GM06990 (cell line): Measurements from ENCODE around the gene MCOLN2.

Experiments
- DNase-seq: peaks from one replicate; pipeline ENCODE4 v3.0.0-alpha.2; 2011; ENCODE audit not compliant: insufficient read length; ENCODE audit errors: extremely low read depth
- H3K27me3 ChIP-seq: replicated peaks from 2 replicates; pipeline ENCODE4 v1.6.0; 2011; ENCODE audit warnings: low read length; ENCODE audit not compliant: control insufficient read depth, insufficient read depth
- H3K36me3 ChIP-seq: 2 replicates; pipeline ENCODE4 v1.5.1; 2011; ENCODE audit warnings: low read length; ENCODE audit not compliant: control insufficient read depth, insufficient read depth
- H3K4me3 ChIP-seq: replicated peaks from 2 replicates; pipeline ENCODE4 v1.5.1; 2011; ENCODE audit warnings: low read depth, mild to moderate bottlenecking, control low read depth, low read length
- TF ChIP-seq, protein P1 (sequence below): IDR thresholded peaks from 2 replicates; pipeline ENCODE4 v1.5.1; 2011; ENCODE audit warnings: low read length, control low read depth, mild to moderate bottlenecking, inconsistent platforms; ENCODE audit not compliant: insufficient read depth, poor library complexity, severe bottlenecking

Gene MCOLN2

DNA sequence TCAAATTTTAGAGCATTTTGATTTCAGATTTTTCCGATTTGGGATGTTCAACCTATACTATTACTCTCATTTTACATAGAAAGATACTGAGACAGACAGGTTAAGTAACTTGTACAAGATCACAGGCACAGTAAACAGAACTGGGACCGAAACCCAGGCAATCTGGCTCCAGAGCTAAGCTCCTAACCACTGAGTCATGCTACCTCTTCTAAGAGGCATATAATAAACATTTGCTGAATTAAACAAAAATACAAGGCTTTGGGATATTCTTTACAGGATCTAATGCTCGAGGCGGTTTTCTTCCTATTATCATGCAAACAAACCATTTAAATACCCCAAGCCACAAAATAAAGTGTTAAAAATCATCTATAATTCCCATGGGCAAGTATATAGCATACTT, 50.3 kb downstream of the MCOLN2 start:
- H3K36me3 ChIP-seq, result peaks cover 20% of the 10 kb centered on the region
- TF ChIP-seq, protein P1, sequence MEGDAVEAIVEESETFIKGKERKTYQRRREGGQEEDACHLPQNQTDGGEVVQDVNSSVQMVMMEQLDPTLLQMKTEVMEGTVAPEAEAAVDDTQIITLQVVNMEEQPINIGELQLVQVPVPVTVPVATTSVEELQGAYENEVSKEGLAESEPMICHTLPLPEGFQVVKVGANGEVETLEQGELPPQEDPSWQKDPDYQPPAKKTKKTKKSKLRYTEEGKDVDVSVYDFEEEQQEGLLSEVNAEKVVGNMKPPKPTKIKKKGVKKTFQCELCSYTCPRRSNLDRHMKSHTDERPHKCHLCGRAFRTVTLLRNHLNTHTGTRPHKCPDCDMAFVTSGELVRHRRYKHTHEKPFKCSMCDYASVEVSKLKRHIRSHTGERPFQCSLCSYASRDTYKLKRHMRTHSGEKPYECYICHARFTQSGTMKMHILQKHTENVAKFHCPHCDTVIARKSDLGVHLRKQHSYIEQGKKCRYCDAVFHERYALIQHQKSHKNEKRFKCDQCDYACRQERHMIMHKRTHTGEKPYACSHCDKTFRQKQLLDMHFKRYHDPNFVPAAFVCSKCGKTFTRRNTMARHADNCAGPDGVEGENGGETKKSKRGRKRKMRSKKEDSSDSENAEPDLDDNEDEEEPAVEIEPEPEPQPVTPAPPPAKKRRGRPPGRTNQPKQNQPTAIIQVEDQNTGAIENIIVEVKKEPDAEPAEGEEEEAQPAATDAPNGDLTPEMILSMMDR, result no peak
- DNase-seq, result no peak

DNA sequence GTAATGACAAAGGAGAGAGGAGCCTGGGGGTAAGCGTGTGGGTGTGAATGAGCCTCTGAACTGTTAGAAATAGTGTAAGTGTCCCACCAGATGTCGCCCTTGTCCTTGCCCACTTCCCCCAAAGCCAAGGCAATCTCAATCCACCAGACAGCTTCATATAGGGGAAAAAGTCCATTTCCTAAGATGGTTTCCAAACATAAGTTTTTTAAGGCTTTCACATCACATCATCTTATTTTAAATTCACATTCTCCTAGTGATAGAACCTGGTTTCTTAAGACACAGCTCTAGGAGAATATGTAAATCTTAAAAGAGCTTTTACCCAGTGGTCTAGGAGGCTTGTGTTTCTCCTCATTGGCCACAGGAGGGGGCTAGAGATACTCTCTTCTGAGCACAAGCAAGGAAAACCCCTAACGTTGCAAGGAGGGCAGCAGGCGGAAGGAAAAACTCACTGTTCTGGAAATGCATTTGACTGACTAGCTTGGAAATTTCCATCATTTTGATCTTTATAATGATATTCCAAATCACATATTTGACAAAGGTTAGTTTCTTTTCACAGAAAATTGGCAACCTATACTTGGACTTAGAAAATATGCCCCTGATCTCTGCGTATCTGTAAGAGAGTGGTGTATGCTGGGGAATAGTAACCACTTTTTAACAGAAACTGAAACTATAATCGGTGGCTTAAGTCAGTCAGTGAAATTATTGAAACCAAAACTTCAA, 52.0 kb downstream of the MCOLN2 start:
- peak; percentile 76 for DNase-seq
- Histone ChIP-seq H3K27me3 (no peaks in the 10 kb centered on the region), H3K36me3 (peaks cover 15% of the 10 kb centered on the region), H3K4me3 (peak overlapping the region; percentile 16)
- TF ChIP-seq, protein P1, result peak; percentile 73

More for the DNA sequence above, 50.3 kb downstream of the MCOLN2 start:
- no peak overlapping the region for H3K4me3 ChIP-seq
- H3K27me3 ChIP-seq, result no peaks in the 10 kb centered on the region

DNA sequence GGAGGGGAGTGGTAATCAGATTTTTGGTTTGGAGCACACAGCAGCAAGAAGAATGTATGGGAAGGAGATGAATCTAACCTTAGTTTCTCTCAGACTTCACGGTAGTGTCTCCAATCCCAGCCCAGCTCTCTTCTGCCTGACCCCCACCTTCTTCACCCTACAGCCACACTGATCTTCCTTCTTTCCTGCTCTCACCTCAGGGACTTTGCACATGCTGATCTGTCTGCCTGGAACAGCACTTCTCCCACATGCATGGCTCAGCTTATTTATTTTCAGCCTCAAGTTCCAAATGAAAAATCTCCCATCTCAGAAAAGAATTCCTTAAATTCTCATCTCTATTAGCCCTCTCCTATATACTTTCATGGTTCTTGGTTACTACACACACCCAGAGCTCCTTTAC, 55.1 kb downstream of the MCOLN2 start:
- H3K36me3 ChIP-seq, result peaks cover 18% of the 10 kb centered on the region
- no peak for DNase-seq
- no peak overlapping the region for H3K4me3 ChIP-seq
- no peaks in the 10 kb centered on the region for H3K27me3 ChIP-seq
- TF ChIP-seq, protein P1, result no peak

DNA sequence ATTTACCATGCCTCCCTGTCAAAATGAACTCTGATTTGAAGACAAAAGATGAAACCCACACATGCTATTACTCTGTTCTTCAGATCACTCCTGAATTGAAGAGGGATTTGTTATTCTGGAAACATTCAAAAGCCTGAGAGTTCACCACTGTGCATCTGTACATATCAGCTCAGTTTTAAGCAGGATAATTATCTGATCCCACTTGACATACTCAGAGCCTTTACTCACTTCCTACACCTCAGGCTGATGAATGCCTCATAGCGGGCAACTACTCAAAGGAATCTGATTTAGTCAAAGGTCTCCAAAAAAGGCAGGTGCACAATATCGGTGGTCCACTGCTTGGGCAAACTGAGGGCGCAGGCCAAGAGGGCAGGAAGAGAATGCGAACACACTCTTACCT, 56.4 kb downstream of the MCOLN2 start:
- Histone ChIP-seq H3K27me3 (no peaks in the 10 kb centered on the region), H3K36me3 (peaks cover 21% of the 10 kb centered on the region), H3K4me3 (no peak overlapping the region)
- TF ChIP-seq, protein P1, result no peak
- DNase-seq, result no peak

DNA sequence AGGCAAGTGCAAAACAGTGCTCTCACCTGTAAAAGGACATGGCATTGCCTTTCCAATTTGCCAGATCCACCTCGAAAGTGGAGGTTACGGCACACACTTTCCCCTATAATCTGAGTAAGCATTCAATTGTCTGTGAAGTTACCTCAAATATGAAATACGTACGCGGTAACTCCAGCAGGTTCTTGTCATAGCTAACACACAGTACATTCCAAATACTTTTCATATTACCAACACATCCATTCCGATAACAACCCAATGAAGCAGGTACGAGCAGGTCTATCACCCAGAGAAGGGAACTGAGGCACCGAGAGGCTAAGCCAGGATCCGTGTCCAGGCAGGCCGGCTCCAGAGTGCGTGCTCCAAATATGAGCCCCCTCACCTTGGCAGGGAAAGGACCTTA, 57.2 kb downstream of the MCOLN2 start:
- TF ChIP-seq, protein P1, result no peak

DNA sequence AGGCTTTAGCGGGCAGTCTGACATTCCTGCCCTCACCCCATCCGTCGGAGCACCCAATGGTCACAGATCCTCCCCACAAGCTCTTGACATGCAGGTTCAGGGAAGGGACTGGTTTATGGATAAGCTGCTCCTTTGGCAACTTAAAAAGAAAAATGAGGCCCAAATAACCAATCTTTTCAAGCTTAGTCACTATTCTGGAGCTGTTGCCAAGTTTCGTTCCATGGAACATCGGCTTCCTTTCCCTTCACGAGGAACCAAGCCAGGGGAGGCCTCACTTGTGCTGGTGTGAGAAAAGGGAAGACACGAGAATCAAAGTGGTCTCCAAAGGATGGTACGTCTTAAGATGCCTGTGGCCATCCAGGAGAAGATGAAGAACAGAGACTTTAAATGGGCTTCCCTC, 57.8 kb downstream of the MCOLN2 start:
- H3K4me3 ChIP-seq, result no peak overlapping the region
- H3K36me3 ChIP-seq, result peaks cover 23% of the 10 kb centered on the region
- H3K27me3 ChIP-seq, result no peaks in the 10 kb centered on the region
- TF ChIP-seq, protein P1, result no peak
- DNase-seq, result no peak

More for the DNA sequence above, 57.2 kb downstream of the MCOLN2 start:
- H3K4me3 ChIP-seq, result no peak overlapping the region
- peaks cover 23% of the 10 kb centered on the region for H3K36me3 ChIP-seq
- no peak for DNase-seq
- H3K27me3 ChIP-seq, result no peaks in the 10 kb centered on the region
